ENCODE results near the gene NKD2.

DNA sequence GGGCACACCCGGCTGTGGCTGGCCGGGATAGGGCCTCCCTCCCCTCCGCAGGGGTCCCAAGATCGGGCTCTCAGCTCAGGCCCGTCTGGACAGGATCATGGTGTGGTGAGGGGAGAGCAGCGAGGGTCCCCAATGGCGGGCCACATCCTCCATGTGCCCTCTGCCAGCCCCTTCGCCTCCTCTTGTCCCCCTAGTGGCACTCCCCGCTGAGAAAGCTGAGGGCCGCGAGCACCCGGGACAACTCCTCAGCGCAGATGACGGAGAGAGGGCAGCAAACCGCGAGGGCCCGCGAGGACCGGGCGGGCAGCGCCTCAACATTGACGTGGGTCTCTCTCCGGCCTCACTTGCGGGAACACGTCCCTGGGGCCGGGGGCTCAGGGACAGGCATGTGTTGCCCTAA is 24.6 kb downstream of the NKD2 start:
- TF ChIP-seq POLR2A (IDR thresholded peaks at IDR 0.05): no peak
- TF ChIP-seq CTCF (IDR thresholded peaks at IDR 0.05): no peak
